Putamen (tissue), 1 donor: ENCODE results near the gene OPTN.
"Not testable (repeated sequence)": the region's sequence is repeated elsewhere in the genome, so short reads cannot be mapped to it uniquely, and the experiment has no call there.

Experiments used
- DNase-seq: peaks from one replicate; pipeline ENCODE4 v3.0.0-alpha.2; 2016; ENCODE audit warnings: low spot score

OPTN gene

DNA sequence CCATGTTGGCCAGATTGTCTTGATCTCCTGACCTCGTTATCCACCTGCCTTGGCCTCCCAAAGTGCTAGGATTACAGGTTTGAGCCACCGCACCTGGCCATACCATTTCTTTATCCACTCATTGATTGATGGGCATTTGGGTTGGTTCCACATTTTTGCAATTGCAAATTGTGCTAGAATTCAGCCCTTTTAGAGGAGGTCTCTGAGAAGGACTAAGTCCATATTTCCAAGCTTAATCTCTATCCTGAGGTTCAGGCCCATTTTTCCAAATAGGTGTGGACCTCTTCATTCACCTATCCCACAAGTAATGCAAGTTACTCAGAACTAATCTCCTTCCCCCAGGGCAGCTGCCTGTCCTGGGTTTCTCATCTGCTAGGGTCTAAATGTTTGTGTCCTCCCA lies 9.7 kb upstream of the OPTN start:
- DNase-seq: no peak

DNA sequence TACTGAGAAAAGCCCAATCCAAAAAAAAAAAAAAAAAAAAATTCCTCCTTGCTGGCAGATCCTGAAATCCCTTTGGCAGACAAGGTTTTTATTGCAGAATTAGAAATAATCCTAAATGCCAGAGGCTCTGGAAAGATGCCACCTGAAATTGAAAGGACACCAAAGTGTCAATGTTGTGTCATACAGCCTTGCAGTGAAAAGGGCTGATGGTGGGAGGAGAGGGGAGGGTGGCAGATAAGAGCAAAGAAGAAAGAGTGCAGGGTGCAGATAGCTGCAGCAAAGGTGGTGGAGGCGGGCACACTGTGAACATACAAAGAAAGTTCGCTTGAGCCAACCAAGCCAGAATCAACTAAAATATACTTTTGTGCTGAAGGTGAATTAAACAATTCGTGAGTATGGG lies 8.2 kb upstream of the OPTN start:
- DNase-seq: peak; percentile 79

DNA sequence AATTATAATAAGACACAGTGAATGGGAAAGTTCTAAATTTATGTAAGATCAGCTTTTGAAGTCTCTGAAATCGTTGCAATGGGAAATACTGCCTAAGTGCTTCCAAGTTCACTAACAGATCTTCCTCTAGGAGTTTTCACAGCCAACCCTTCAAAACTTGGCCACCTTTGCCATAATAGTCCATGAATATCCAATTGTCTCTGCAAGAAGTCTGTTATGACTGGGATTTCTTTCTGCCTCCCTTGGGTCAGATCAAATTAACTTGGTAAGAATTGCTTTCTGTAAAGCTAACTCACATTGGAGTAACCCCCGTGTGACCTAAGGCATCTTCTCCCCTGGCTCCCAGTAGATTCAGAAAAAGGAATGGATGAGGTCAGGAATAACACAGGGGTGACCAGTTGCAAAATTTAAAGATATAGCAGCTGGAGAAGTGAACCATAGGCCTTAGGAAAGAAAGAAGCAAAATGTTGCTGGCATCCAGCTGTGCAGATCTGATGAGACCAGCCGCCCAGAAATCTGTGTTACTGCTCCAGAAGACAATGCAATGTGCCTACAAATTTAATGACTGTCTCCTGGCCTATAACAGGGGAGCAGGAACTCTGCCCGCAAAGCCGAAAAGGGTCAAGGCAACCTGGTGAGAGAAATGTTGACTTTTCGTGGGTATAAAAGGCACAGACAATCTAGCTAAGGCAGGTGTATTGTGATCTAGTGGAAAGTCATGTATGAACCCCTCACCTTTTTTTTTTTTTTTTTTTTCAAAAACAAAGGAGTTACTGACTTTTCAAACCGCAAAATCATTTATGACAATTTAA lies 7.5 kb upstream of the OPTN start:
- DNase-seq: no peak

DNA sequence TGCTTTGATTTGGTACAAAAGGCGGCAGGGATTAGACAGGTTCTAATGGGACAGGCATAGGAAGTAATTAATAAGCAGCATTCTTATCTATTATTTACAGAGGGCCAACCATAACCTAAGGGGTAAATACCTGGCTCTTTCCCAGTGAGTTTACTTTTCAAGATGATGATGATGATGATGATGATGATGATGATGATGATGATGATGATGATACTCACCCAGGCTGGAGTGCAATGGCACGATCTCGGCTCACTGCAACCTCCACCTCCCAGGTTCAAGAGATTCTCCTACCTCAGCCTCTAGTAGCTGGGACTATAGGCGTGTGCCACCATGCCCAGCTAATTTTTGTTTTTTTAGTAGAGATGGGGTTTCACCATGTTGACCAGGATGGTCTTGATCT lies 5.9 kb upstream of the OPTN start:
- not testable (repeated sequence) for DNase-seq

DNA sequence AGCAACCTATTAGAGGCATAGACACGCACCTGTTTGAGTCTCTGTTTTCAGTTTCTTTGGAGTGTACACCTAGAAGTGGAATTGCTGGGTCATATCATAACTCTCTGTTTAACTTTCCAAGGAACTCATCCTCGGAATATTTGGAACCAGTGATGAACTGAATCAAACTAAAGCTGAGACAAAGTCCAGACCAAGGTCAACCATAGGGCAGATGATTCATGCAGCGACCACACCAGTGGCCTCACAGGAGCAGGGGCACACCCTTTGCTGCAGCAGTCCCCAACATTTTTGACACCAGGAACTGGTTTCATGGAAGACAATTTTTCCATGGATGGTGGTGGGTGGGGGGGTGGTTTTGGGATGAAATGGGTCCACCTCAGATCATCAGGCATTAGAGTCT lies 4.9 kb upstream of the OPTN start:
- DNase-seq: no peak

DNA sequence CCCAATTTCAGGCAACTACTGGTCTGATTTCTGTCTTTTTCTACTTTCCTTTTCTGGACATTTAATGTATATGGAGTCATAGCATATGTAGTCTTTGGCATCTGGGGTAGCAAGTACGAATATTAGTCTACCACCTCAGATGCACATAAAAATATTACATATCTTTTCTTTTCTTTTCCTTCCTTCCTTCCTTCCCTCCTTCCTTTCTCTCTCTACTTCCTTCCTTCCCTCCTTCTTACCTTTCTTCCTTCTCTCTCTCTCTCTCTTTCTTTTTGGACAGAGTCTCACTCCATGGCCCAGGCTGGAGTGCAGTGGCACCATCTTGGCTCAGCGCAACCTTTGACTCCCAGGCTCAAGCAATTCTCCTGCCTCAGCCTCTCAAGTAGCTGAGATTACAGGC lies 4.0 kb upstream of the OPTN start:
- no peak for DNase-seq

DNA sequence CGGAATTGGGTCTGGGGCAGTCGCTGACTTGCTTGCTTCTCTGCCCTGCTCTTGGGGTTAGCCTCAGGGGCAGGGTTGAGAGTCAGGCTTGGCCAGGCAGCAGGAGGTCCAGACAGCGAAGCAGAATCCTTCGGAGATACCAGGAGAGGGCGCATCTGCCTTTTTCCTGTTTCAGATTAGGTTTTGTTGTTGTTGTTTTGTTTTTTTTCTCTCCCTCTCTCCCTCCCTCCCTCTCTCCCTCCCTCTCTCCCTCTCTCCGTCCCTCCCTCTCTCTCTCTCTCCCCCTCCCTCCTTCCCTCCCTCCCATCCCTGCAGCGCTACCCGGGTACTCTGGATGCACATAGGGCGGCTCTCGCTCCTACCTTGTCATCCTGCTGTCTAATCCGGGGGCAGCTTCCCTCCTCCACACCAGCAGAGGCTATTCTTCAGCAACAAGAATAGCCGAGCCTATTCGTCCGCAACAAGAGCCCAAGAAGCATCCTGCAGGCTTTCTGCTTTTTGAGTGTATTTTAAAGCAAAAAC lies 758 bp upstream of the OPTN start:
- DNase-seq: peak; percentile 81

DNA sequence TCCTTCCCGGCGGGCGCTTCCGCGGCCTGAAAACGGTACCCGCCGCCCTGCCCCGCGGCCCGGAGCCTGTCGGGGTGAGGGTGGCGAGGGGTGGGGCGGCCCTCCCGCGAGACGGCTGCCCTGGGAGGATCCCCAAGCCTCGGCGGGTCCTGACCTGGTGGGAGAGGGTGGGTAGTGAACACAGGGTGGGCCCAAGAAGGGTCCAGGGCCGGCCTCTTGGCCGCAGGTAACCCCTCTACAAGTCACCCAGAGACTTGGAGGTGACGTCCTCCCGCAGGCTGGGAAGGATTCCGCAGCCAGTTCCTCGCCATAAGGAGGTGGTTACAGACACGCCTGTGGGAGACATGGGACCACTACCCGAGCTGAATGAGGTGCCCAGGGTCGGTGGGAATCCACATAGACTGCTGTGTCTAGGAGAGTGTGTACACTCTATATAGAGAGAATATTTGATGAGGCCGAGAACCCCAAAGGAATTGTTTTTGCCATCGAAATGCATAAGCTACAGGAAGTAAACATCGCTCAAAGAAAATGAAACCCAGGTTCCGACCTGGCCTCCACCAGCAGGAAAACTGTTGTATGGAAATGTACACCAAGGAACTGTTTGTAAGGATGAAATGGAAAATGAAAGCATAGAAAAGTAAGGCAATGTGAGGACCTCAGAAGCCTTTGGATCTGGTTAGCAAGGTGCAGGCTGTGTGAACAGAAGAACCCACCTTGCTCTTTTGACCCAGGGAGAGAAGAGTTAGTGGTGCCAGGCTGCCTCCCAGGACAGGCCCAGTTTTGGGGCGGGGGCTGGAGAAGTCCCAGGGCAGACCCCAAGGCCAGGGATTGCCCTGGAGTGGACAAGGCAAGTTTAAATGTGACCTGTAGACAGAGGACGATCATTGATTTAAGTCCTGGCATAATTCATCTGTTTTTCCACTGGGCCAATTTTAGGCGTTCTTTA lies 659 bp downstream of the OPTN start:
- DNase-seq: peak; percentile 27

DNA sequence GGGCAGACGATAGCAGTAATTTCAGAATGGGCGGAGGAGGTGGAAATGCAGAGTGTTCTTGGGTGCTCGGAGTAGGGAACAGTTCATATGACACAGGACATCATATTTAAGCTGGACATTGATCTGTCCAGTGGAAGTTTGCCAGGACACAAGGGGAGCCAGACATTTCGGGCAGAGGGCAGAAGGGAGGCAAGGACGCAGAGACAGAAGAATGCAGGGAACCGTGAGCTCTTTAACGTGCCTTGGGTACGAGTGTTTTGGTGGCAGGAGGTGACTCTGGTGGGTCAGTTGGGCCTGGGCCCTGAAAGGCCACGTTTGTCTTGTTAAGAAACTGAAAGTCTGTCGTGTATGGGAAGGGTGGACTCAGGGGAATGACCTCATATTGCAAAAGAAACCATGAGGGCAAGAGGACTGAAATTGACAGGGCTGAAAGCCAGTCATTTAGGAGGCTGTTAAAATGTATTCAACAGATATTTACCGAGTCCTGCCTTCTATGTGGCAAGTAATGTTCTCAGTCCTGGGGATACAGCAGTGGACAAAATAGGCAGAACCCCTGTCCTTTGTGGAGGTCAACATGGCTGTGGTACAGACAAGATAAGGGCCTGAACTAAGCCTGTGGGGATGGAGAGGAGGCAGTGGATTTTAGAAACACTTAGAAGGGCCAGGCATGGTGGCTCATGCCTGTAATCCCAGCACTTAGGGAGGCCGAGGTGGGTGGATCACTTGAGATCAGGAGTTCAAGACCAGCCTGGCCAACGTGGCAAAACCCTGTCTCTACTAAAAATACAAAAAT lies 2.2 kb downstream of the OPTN start:
- DNase-seq: no peak

DNA sequence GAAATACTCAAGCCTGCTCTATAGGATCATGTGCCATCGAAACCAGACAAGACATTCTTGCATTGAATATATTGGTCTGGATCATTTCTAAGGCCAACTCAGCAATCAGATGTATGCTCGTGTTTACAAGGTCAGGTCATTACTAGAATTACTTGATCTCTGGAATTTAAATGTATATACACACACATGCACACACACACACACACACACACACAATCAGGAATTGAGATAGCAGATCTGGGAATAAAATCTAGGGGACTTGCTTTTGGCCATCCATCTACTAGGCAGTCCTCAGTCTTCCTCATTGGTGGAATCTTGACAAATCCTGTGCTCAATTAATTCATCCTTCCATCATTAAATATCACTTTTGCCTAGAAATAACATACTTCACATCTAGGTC lies 3.6 kb downstream of the OPTN start:
- no peak for DNase-seq

DNA sequence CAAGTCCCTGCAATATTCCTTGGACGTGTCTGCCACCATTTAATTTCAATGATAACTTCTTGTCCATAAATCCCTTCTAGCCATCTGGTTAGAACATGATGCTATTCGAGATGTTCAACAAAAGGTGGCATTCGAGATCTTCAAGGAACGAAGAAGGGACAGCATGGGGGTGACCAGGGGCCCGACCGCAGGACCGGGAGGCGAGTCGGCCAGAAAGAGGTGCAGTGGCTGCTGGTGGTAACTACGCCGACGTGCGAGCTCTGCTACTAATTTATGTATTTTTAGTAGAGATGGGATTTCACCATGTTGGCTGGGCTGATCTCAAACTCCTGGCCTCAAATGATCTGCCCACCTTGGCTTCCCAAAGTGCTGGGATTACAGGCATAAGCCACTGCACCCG lies 4.7 kb downstream of the OPTN start:
- no peak for DNase-seq

DNA sequence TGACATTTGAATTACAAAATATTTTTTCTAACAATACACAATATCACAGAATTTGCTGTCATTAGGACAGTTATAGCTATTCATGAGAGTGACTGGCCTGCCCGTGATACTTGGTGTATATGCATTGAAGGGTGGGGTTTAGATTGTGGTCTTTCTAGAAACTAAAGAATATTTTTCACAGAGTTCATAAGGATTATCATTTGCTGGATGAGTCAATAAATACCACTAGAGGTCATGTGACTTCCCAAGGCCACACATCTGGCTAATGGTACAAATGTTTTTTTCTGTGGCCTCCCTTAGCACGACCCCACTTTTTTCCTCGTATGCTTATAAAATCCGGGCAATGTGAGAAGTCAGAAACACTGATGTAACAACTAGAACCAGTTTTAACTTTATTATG lies 5.2 kb downstream of the OPTN start:
- no peak for DNase-seq

DNA sequence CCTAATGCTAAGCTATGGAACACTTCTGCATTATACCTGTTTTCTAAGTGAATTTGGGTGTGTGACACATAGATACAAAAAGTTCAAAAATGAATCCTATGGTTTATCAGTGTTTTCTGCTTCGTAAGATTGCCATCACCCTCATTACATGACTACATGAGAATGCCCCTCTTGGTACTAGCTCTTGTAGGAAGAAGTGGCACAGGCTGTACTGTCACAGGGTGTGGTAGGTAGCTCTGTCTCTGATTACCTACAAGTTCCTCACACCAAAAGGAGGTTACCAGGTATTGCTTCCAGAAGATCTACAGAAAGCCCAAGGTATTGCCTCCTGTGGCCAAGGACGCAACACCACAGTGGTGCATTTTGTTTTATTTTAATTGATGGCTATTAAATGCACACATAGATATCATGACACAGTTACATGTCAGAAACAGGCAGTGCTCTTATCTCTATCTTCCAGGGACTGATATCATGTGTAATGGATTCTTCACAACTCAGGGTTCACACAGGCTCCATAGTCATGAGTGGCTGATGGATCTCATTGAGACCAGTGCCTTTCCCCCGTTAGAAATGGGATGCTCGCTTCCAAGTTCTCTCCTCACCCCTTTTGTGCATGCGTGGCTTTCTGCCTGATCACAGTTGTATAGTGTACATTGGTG lies 6.6 kb downstream of the OPTN start:
- DNase-seq: no peak

DNA sequence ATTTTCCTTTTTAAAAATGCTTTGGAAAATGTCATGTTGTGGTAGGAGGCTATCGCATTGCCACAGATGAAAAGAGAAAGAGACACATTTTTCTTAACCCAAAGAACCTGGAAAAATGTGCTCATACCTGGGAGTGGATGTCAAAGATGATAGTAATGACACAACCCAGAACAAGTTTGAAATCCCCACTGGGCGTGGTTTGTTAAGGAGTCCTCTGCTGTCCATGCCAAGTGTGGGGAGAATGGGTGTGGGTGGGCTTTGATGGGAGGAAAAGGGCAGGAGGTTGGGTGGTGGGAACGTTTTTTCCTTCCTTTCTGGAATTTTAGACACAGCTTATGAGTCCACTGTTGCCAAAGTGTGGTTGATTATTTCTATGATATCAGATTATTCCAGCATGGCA lies 10.9 kb downstream of the OPTN start:
- no peak for DNase-seq

DNA sequence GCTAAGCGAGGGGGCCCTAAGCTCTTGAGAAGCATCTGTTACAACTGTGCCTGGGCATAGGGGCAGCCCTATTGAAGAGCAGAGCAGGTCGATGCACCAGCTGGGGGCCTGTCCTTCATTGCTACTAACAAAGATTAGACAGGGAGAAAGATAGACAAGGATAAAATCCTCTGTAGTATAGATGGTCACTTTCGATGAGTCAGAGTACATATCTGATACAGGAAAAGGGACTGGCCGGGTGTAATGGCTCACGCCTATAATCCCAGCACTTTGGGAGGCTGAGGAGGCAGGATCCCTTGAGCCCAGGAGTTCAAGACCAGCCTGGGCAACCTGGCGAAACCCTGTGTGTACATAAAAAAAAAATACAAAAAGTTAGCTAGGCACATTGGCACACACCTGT lies 13.6 kb downstream of the OPTN start:
- no peak for DNase-seq

DNA sequence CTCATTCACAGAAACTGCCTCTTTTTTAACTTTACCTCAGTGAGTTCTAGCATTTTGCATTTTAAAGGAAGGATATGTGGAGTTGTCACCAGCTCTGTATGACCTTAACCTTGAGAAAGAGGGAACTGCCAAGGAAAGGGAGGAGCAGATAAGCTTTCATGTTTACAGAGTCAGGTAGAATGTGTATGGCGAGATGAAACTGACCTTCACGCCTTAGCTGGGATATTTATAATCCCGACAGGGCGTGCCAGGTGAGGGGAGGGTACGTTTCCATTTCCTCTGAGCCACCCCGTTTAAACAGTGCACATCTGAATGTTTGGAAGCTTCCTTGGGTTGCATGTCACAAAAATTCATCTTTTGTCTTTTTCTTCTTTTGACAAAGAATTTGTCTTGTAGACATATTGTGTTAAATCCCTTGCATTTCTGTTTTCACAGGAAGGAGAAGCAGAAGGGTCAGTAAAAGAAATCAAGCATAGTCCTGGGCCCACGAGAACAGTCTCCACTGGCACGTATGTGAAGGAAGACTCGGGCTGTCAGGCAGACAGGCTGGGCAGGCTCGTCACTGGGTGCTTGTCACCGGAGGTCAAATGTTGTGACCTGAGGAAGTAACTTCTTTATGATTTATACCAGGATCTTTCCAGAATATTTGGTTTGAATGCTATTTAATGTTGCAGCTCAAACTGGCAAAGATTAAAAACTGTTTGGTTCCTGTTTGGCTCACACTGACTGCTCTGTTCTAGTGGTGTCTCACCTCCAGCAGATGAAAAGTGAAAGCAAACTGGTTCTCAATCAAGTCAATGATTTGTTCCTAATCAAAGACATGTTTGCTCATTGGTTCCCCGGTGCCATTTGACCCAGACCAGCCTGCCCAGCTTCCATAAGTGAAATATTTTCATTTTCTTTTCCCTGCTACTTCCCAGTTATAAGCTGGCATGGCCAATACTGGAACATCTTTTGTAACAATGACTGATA lies 16.2 kb downstream of the OPTN start:
- no peak for DNase-seq

DNA sequence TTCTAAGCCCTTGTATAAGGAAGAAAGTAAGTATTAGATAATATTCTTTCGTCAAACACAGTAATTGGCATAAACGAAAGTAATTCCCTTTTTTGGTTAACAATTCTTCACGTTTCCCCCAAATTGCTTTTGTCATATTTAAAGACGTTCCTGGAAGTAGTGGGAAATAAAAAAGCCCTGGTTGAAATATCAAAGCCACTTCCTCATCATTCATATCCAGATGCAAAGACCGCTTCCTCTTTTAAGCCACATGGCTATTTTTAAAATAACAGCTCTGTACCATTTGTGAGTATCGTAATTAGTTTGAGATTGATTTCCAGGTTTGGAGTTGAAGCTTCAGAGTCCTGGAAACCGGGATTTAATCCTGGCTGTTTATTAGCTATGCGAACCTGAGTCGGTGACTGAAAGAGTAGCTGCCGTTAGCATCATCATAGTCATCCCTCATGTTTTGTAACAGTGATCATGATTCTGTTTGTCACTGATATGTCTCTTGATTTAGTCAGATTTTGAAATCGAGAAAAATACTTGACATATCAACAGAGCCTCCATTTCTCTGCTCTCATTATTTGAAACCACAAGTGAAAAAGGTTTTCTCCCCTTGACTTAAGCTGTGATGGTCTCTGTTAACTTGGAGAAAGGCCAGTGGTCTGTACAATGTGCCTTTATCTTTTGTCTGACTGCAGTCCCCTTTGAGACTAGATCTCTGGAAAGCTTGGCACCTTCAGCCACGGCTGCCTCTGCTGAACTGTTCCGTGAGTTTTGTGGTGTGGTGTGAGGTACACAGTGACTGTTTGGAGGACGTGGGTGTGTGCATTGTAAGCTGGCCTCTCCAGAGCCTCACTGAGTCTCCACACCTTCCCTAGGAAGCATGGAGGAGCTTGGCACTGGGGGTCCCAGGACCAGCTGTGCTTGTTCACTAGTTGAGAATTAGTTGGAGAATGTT lies 18.1 kb downstream of the OPTN start:
- no peak for DNase-seq

DNA sequence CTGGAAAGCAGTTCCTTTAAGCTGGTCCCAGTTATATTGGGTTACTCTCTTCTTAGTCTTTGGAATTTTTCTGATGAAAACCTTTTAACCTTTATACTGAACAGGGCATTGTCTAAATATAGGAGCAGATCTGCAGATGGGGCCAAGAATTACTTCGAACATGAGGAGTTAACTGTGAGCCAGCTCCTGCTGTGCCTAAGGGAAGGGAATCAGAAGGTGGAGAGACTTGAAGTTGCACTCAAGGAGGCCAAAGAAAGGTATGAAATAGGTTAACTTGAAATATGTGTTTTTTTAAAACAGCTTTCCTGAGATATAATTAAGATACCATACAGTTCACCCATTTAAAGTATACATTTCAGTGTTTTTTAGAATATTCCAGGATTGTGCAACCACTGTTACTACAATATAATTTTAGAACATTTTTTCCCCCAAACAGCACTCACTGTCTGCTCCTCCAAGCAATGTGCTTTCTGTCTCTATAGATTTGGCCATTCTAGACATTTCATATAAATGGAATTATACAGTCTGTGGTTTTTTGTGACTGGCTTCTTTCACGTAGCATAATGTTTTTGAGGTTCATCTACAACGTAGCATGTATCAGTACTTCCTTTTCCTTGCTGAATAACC lies 18.9 kb downstream of the OPTN start:
- no peak for DNase-seq
